Hepatocyte (in vitro differentiated cells): ENCODE measurements around the gene NEDD4L.

Experiments used
- EZH2 ChIP-seq: fragments of 200-600 bp; sonication (generic); IDR thresholded peaks from 2 replicates; pipeline ENCODE4 v1.6.1; 2016; ENCODE audit warnings: antibody characterized with exemption, mild to moderate bottlenecking, borderline replicate concordance
- EZH2phosphoT487 ChIP-seq: fragments of 200-600 bp; sonication (generic); IDR thresholded peaks from one replicate; pipeline ENCODE4 v1.6.1; 2018; ENCODE audit warnings: antibody characterized with exemption, mild to moderate bottlenecking, low read depth, moderate library complexity; ENCODE audit not compliant: unreplicated experiment, severe bottlenecking
- TF ChIP-seq, protein P1 (sequence below): fragments of 200-600 bp; sonication (generic); IDR thresholded peaks from 2 replicates; pipeline ENCODE4 v1.5.1; 2016; ENCODE audit warnings: antibody characterized with exemption, mild to moderate bottlenecking; ENCODE audit not compliant: poor library complexity

DNA sequence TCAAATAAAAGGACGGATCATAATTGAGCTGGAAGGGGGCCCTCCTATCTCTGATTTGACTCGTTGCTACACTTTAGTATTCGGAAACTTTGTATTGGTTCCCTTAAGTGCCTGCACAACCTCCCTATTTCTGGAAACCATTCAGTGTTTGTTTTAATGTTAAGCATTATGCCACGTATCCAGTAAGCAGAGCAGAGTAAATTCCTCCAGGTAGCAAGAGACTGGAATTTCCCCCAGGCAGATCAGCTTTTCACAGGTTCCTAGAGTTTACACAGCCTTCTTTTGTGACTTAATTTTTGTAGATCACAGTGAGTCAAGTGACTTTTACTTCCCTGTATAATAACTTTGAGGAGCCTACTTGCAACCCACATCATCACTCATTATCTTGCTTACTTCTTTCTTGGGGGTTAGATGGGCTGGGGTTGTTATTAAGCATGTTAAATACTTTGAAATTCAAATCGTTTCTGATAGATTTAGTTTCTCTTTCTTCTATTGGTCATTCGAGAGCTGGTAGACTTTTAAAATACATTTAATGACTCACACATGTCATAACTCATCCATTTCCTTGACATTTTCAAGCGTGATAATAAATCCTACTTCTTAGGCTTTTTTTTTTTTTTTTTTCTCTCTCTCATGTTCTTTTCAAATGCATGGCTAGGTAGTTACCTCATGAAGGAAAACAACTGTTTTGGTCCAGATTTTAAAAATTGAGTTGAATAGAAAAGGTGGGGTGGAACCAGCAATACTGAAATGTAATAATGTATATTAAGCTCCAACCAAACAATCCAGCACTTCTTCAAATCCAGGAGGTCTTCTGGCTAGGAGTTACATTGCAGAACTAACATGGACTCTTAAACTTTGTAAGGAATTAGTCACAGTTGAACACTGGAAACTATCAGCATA lies 219.3 kb downstream of the NEDD4L start:
- TF ChIP-seq, protein P1, sequence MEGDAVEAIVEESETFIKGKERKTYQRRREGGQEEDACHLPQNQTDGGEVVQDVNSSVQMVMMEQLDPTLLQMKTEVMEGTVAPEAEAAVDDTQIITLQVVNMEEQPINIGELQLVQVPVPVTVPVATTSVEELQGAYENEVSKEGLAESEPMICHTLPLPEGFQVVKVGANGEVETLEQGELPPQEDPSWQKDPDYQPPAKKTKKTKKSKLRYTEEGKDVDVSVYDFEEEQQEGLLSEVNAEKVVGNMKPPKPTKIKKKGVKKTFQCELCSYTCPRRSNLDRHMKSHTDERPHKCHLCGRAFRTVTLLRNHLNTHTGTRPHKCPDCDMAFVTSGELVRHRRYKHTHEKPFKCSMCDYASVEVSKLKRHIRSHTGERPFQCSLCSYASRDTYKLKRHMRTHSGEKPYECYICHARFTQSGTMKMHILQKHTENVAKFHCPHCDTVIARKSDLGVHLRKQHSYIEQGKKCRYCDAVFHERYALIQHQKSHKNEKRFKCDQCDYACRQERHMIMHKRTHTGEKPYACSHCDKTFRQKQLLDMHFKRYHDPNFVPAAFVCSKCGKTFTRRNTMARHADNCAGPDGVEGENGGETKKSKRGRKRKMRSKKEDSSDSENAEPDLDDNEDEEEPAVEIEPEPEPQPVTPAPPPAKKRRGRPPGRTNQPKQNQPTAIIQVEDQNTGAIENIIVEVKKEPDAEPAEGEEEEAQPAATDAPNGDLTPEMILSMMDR: no peak
- TF ChIP-seq EZH2phosphoT487 (no peak), EZH2 (no peak)
